A549 (cell line): ENCODE measurements around the gene XRCC4.
A peak's percentile ranks its signal among the peaks of the same experiment; 100 is the strongest.

Experiments used
- CTCF ChIP-seq: fragments of >200 bp; sonication (Bioruptor Twin); formaldehyde crosslinking; IDR thresholded peaks from 3 replicates; pipeline ENCODE4 v1.5.1; 2016
- EP300 ChIP-seq, 2 experiments: fragments of >200 bp; sonication (Bioruptor Twin); formaldehyde crosslinking; IDR thresholded peaks; 2 replicates in 1 of 2; 3 replicates in 1 of 2; pipeline ENCODE4 v1.6.1; 2016 to 2017
- HOXA7 ChIP-seq: fragments of 250-450 bp; sonication (Bioruptor Pico); IDR thresholded peaks from 2 replicates; pipeline ENCODE4 v1.5.0; 2020; ENCODE audit warnings: mild to moderate bottlenecking, moderate library complexity
- JUNB ChIP-seq: fragments of >200 bp; sonication (Bioruptor Twin); formaldehyde crosslinking; IDR thresholded peaks from 2 replicates; pipeline ENCODE4 v1.6.1; 2016
- POLR2A ChIP-seq: IDR thresholded peaks from 2 replicates; pipeline ENCODE4 v1.6.1; 2012; ENCODE audit warnings: mild to moderate bottlenecking, low read length
- RCOR1 ChIP-seq: fragments of 150-350 bp; IDR thresholded peaks from 2 replicates; pipeline ENCODE4 v1.6.1; 2014; ENCODE audit warnings: antibody characterized with exemption, low read length, low read depth
- REST ChIP-seq: fragments of 200-600 bp; sonication (generic); IDR thresholded peaks from 2 replicates; pipeline ENCODE4 v1.6.1; 2016; ENCODE audit warnings: antibody characterized with exemption, mild to moderate bottlenecking, moderate library complexity
- USF2 ChIP-seq: fragments of 450-650 bp; IDR thresholded peaks from 2 replicates; pipeline ENCODE4 v1.6.1; 2014; ENCODE audit warnings: antibody characterized with exemption
- TF ChIP-seq, protein P1 (sequence below): IDR thresholded peaks from 2 replicates; pipeline ENCODE4 v1.6.1; 2012

DNA sequence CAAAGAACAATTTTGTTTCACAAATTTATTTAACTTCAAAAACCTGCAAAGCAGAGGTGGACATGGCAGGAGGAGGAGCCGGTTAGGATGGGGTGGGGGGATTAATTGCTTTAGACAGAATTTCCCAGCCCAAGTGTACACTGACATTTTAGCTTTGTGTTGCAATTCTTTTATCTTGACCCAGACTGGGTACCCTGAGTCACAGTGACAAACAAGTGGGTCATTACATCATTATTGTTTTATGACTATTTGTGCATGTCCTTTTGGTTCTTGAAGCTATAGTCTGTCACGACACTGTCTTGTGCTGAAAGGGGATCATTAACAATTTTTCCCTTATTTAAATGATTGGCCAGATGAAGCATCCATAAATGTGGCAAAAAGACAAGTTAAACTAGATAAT is 309.7 kb downstream of the XRCC4 start:
- no peak for TF ChIP-seq POLR2A
- no peak for TF ChIP-seq EP300 (IDR thresholded peaks at IDR 0.05)
- TF ChIP-seq HOXA7 (CRISPR knock-in tag), result no peak
- no peak for TF ChIP-seq CTCF
- TF ChIP-seq USF2, result no peak
- no peak for TF ChIP-seq RCOR1
- TF ChIP-seq REST, result no peak
- TF ChIP-seq JUNB, result peak; percentile 14; the same call in 1 of the 2 replicates
- TF ChIP-seq, protein P1, sequence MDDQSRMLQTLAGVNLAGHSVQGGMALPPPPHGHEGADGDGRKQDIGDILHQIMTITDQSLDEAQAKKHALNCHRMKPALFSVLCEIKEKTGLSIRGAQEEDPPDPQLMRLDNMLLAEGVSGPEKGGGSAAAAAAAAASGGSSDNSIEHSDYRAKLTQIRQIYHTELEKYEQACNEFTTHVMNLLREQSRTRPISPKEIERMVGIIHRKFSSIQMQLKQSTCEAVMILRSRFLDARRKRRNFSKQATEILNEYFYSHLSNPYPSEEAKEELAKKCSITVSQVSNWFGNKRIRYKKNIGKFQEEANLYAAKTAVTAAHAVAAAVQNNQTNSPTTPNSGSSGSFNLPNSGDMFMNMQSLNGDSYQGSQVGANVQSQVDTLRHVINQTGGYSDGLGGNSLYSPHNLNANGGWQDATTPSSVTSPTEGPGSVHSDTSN, result no peak
